Kasumi-1 (cell line): Measurements from ENCODE around the gene RSPH1.
A peak's percentile ranks its signal among the peaks of the same experiment; 100 is the strongest.

Experiments
- DNase-seq, 2 experiments: peaks; one replicate each; lab custom pipeline; 2025; lab: John Stamatoyannopoulos, UW

Gene RSPH1

DNA sequence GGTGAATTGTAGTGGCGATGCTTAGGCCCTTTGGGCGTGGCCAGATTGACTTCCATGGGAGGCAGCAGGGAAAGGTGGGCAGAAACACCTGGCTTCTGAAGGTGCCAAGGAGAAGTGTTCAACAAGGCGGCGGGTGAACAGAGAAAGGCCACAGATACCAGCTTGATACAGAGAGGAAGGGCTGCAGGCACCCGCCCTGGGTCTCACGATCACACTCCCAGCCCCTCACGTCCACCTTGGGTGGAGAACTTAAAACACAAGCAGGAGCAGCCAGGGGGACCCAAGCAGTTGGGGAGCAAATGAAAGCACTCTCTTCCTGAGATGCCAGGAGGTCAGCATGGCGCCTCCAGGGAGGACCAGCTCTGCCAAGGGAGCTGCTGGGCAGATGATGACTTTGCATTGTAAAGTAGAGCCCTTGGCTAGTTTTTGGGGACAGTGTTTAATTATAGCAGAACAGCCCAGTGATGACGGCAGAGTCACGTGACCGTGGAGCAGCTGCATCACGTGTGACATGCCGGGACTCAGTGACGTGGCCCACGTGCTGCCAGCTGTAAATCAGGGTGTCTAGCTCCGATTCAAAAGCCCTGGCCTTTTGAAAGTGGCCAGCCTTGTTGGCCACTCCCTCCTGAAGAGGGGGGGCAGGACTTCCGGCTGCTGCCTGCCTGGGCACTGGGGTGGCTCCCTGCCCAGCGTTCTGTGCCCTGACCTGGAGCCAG, 36.6 kb upstream of the RSPH1 start:
- no peak for DNase-seq

DNA sequence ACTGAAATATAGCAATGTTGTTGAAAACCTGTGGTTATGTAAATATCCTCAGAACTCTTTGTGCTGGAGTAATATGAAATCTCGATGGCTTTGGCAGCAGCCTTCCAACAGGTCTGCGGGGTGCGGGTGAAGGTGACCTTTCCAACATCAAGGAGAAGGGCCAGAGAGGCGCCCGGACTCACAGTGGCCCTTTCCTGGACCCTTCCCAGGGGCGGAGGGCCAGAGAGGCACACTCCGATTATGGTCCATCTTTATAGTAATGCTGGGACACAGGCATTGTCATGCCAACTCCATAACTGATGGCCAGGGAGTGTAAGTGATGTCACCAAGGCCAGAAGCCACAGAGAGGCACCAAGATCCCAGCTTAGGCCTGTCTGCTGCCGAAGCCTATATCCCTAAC, 35.7 kb upstream of the RSPH1 start:
- DNase-seq: no peak

DNA sequence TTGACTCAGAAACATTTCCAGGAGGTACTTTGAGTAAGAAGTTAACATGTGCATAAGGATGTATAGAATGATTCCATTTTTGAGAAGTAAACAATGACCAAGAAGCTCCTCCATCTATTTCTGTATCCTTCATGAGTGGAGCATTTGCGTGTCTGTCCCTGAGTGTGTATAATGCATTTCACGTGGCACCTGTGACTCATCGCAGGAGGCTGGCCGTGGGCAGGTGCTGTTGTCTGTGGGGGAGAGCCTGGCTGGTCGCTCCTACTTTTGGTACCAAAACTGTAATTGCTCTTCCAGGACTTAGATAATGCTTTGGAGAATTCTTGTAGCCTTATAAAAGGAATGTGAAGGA, 34.1 kb upstream of the RSPH1 start:
- no peak for DNase-seq

DNA sequence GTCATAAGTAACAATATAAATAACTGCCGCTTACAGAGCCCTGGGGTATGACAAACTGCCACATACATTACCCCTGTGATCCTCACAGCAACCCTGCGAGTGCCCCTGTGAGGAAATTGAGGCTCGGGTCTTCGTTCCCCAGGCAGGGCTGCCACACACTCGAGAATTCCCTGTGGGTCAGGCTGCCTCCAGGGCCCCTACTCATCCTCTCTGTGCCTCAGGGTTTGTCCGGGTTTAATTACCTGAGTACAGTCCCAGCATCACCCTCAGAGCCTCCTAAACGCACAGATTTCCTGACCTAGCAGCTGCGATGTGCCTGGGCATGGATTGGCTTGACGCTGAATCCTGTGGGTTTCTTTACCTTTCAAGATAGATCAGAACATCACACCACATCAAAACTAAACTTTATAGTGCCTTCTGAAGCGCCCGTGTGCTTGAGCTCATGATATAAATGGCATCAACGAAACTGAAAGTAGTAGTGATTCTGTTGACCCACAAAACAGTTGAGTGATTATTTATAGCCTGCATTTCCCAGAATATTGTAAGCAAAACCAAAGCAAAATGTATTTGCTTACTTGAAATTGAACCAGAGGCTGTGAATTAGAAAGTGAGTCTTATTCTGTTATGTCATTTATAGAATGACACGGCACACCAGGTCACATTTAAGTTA, 31.6 kb upstream of the RSPH1 start:
- DNase-seq: no peak

DNA sequence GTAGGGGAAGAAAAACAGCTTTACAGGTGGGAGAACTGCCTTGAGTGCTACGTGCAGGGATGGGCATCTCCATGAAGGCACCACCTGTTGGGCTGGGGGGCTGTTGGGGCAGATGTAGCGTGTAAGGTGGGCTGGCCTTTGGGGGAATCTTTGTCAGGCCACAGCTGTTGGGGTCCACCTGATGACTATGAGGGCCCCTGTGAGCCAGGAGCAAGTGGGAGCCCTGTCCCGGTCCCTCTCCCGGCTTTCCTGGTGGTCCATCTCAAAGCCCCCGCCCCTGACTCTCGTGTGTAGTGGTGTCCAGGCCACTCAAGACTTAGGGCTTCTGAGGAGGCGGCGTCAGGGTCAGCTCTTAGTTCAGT, 31.1 kb upstream of the RSPH1 start:
- DNase-seq: no peak

DNA sequence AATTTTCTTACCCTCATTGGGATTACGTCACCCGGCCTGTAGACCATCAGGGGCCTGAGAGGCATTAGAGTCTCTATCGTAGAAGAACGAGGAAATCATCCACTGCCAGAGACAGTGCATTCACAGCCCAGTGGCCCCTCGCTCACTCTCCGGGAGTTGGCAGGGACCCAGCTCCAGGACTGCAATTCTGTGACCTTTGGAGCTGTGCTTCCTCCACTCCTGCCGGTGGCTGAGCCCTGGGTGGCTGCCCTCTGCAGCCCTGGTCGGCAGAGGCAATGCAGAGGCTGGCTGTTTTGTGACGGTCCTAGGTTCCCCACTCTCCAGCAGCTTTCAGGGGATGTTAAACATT, 30.3 kb upstream of the RSPH1 start:
- no peak for DNase-seq

DNA sequence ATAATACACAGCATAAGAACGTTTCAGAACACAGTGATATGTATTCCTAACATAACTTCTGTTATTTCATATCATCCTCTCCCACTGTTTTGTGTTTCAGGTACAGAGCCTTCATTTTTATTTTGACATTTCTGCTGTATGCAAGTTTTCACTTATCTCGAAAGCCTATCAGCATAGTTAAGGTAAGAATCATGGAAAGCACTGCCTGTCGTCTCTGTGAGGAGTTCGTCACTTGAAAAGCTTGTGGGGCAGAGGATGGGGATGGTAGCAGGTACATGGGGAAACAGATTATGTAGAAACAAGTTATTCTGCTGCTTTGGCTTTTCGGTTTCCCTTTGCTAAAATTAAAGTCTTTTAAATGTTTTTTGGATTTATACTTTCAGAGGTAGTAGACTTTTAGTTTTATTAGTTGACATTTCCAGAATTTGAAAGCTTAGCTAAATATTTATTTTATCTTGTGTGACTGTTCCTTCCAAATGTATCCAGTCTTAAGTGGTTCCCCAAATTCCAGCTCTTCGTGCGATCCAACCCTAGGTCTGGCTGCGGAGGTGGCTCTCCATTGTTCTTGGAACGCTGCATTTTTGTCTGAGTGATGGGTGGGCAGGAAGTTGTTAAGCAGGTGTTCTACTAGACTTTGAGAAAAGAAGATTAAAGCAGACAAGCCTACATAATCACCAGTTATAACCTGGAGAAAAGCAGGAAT, 29.8 kb upstream of the RSPH1 start:
- no peak for DNase-seq

DNA sequence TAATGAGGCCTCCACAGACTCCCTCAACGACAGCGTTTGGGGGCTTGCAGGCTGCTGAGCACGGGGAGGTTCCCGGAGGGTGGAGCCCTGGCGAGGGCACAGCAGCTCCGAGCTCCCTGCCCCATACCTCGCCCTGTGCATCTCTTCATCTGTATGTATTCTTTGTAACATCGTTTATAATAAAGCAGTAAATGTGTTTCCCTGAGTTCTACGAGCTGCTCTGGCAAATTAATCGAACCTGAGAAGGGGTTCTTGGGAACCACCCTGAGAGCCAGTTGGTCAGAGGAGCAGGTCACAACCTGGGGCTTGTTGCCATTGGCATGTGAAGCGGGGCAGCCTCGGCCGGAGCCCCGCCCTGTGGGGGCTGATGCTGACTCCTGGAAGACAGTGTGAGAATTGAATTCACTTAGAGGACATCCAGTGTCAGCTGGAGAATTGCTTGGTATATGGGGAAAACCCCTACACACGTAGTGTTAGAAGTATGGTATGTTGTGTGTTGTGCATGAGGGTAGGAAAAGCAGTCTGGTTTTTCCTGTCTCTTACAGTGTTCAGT, 29.1 kb upstream of the RSPH1 start:
- no peak for DNase-seq

DNA sequence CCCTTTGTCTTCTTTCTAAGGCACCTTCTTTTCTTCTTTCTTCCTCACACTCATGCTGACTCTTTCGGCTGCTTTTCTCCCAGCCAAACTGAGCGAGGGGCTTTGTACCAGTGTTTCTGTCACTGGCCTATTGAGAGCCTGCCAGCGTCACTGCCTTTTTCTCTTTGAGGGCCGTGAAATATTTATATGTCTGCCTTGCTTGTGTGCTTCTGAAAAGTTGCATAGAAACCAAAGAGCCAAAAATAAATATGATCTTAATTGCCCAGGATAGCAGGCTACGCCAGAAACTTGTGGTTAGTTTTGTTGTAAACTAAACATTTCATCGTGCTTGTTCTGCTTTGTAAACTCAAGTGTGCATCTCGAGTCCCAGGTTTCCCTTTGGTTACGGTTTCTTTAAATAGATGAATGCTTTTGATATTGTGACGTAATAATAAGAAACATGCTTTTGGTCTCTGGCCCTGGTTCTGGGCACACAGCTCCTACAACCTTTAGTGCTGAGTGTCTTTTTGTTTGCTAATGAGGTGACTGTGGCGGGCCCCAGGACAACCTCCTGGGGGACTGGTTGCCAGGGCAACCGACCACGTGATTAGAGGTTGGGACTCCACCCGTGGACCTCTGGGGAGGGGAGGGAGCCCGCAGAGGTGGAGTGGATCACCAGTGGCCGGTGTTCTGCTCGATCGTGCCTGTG, 28.5 kb upstream of the RSPH1 start:
- DNase-seq: no peak

DNA sequence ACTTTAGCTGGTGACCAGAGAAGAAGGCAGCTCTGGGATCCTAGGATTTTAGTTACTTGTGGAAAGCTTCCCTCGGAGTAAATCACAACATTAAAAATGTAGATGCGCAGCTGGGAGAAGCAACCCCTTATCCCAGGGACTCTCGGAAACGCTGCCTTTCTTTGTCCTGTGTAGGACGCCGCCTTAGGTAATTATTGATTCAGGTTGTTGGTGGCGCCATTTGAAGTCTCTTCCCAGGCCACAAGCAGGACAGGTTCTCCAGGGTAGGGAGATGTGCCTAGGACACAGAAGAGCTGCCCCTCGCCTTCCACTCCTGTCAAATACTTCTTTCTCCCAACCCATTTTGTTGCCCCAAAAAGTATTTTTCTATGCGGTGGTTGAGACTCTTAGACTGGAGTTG, 27.9 kb upstream of the RSPH1 start:
- DNase-seq: no peak

DNA sequence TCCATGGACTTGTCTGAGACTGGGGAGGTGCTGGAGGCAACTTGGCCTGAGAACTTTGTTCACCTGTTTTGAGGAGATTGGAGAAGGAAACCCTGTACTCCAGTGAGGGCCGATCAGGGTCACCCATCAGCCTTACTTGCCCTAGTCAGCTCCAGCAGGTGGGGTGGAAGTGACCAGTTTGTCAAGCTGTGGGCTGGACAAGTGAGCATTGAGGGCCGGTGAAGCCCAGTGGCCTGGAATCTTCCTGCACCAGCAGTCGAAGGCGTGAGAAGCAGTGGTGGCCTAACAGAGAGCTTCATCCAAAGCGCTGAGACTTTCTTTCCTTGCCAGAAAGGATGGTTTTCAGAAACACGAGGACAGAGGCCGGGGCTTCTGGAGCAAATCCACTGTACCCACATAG, 27.2 kb upstream of the RSPH1 start:
- no peak for DNase-seq

DNA sequence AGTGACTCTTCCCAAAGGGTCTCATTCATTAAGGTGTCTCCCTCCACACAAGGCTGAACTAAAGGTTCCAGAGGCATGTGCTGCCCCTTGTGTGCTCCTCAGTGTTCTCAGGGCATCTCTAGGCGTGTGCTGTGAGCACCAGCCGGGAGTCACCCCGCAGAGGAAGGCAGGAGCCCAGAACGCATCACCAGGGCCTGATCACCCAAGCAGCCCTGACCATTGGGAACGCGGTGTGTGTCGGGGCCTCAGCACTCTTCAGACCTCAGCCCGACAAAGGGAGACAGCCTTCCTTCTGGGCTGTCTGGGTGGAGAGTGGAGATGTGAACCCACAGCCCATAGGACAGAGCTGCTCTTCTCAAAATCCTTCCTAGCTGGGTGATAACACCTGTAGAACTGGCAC, 26.7 kb upstream of the RSPH1 start:
- no peak for DNase-seq

DNA sequence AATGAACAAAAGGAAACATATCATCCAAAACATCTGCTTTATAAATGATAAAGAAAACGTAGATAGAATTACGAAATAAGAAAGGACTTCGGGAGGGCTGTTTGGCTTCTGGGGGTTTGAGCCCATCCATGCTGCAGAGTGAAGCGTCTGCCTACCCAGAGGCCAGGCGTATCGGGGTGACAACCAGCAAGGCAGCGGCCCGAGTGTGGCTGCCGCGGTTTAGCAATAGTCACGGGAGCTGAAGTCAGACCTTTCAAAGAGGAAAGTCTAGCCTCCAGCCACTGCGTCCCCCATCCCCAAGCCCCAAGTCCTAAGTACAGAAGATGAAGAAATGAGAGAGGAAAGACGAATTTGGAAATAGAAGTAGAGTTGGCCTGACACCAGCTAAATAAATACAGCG, 26.2 kb upstream of the RSPH1 start:
- no peak for DNase-seq

DNA sequence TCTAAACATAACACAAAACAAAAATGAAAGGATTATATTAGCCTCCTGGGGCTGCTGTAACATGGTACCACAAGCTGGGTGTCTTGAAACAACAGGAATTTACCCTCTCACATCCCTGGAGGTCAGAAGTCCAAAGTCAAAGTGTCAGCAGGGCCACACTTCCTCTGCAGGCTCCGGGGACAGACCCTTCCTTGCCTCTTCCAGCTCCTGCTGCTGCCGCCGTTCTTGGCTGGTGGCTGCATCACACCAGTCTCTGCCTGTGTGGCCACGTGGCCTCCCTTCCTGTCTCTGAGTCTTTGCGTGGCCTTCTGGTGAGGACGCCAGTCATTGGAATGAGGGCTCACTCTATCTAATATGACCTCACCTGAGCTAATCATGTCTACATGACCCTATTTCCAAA, 25.8 kb upstream of the RSPH1 start:
- DNase-seq: no peak

DNA sequence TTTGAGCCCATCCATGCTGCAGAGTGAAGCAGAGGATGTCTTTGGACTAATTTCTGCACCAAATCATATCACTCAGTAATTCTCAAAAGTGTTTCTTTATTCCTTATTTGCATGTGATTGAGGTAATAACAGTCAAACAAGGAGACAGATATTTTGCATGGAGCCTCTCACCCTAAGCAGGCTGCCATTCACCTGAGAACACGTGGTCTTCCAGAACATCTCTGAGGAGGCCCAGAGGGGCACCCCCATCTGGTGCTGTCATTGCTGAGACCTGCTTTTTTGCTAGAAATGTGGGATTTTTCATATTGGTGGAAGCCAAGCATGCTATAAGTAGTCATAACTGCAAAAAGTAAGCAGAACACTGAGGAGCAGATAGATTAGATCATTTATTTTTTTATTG, 25.4 kb upstream of the RSPH1 start:
- DNase-seq: no peak

DNA sequence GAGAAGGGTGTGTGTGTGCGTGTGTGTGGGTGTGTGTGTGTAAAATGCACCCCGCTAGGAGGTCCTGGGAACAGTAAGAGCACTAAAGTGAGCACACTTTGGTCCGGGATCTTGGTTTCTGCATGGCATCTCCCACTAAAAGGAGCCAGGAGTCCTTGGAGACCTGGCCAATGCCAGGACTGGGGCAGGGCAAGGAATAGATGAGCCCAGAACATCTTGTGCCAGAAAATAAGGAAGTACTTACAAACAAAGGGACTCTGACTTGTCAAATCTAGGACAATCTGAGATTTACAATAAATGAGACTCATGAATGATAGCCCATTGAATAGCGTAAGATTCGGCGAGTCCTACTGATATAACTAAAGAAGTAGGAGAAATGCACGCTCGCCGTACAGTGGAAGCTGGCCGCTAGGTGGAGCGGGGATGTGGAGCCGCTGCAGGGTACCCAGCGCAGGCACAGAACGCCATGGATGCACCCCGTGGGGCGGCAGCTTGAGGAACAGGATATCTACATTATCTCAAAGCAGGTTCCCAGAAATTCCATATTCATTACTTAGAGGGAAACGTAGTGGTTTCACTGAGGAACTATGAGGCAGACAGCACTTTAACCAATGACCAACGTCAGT, 24.7 kb upstream of the RSPH1 start:
- no peak for DNase-seq

DNA sequence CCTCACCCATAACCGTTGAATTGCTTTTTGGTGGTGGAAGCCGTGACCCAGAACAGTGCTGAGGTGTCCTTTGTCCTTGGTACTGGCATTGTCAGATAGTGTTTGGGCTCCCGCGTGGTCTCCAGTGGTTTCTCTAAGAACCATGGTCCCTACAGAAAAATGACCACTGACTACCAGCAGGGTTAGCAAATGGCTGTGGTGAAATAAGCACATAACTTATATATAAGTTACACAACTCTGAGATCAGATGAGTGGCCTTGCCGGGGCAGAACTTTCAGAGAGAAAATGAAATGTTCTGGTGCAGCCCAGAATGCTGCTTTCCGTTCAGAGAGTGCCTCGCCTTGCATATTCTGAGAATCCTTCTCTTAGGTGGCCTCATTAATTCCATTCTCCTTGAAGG, 22.6 kb upstream of the RSPH1 start:
- no peak for DNase-seq

DNA sequence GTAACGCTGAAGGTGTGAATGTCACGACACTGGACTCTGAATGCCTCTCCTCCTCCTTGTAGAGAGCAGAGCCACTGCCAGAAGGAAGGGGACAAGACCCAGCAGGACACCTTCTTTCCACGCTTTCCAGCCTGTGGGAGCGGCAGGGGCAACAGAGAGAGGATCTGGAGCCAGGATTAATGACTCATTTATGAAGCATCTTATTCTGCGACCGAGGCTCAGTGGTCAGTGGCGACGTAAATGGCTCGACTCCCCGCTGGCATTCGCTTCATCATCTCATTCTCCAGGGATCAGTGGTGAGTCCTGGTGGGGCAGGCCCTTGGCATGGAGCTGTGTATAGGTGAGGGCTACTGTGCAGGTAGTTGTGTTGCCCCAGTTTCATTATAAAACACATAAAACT, 22.2 kb upstream of the RSPH1 start:
- no peak for DNase-seq

DNA sequence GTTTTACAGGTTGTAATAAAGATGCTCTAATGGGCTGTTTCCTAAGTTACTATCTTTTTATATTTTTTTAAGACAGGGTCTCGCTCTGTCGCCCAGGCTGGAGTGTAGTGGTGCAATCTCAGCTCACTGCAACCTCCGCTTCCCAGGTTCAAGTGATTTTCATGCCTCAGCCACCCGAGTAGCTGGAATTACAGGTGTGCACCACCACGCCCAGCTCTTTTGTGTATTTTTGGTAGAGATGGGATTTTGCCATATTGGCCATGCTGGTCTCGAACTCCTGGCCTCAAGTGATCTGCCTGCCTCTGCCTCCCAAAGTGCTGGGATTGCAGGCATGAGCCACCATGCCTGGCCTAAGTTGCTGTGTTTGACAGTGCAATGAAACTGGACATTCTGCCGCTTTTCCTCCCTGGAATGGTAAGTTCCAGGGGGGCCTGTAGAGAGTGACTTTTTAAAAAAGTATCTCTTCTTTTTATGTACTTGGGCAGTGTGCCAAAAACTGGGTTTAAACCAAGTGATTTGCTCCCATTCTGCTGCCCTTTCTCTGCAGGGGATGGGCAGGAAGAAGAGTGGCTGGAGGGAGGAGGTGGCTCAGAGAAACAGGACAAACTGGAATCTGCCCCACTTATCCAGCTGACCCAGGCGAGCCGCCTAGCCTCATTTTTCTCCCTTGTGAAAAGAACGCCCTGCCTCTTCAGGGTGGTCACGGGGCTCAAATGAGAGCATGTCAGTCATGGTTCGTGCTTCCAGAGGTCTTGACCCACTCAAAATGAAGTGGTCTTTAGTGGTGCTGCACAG, 19.9 kb upstream of the RSPH1 start:
- DNase-seq: no peak

DNA sequence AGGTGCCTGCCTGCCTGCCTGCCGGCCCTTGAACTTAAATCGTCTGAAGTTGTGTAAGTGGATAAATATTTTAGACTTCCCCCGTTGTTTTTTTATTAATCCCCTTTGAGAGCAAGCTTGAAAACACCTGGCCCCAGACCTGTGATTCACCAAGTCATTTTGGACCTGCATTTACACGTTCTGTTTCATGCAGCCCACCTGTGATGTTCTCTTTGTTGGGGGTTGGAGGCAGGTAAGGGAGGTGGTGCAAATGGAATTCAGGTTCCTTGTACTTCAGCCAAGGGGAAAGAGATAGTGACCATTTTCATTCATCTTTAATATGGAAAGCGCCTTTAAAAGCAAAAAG, 18.8 kb upstream of the RSPH1 start:
- no peak for DNase-seq

DNA sequence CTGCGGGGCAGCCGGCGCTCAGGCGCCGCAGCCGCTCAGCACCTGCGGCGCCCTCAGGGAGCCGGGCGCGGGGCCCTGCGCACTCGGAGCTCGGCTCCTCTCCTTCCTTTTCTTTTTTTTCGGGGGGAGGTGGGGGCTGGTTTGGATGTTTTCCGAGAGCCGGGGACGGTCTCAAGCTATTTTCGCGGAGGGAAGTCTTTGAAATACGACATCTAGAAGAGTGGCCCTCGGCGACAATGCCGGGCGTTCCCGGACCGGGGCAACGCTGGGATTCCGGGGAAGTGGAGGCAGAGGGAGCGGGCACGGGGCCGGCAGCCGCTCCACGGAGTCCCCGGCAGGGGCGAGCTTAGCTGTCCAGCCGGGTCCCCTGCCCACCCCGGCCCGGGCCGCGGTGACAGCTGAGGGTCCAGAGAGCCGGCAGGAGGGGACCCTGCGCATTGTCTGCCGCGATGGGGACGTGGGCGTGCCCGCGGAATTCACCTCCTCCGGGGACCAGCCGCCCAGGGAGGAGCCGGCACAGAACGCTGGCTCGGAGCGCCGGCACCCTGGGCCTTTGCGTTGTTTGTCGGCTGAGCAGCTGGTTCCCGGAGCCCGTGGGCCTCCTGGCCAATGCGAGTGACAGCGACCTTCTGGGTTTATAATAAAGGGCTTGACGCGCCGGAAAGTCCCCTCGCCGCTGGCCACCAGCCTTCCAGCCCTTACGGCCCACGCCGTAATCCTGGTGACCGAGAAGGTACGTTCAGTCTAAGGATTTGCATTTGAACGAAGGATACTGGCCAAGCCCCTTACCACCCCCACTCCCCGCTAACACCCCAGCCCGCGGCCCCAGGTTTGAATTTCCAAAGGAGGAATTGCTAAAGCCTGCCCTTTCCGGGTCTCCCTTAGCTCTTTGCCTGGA, 18.2 kb upstream of the RSPH1 start:
- peak; percentile 17 to 27 for DNase-seq
